GM19238 (cell line): ENCODE results near the gene ARPIN.

Source experiments
- DNase-seq: peaks from one replicate; pipeline ENCODE4 v3.0.0; 2011; ENCODE audit warnings: low spot score; ENCODE audit not compliant: insufficient read length

The ARPIN gene

DNA sequence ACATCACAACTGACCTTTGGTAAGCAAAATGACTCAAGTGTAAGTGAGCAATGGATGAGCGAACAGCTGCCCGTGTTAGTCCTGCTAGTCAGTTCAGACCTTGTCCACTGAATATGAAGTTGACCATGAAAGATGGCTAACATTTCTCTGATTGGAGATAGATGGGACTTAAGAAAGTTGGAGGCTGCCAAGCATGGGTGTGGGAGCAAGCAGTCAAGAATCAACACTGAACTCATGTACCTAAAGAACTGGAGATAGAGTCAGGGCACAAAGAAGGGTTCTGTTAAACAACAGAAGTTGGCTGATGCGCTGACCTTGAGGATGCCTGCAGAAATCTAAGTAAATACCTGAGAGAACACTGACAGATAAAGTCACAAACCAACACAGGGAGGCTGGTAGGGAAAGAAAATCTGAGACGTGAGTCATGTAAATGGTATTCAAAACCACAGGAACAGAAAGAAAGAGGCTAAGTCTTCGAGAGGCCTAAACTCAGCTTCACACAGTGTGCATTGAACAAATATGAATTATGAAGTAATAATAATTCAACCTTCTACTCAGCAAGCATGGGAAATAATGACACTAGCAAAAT, 67.4 kb downstream of the ARPIN start:
- no peak for DNase-seq
